Upper lobe of left lung (tissue), 6 donors: ENCODE measurements around the gene TFPI. TPM values are rescaled to one million over a fixed set of nuclear protein-coding genes. Genes with fewer than 3 reads are reported as not detected.
"Not testable (repeated sequence)": the region's sequence is repeated elsewhere in the genome, so short reads cannot be mapped to it uniquely, and the experiment has no call there.

Experiments used
- ATAC-seq, 2 donors: fragments of 200-7000 bp; cut with Tn5 transposase; one replicate each; pipeline ENCODE4 v1.9.1; 2022; ENCODE audit warnings: mild to moderate bottlenecking in 2 of 2, moderate library complexity in 2 of 2; ENCODE audit not compliant: low FRiP score in 2 of 2
- DNase-seq, 2 donors: peaks; one replicate each; pipeline ENCODE4 v3.0.0-alpha.2; 2019 to 2020
- H3K27ac ChIP-seq, 4 donors: fragments of 200-600 bp; sonication (generic); one replicate each; pipeline ENCODE4 v1.5.1; 2016 to 2019
- H3K27me3 ChIP-seq, 4 donors: fragments of 200-600 bp; sonication (generic); one replicate each; pipeline ENCODE4 v1.5.1; 2017 to 2019
- H3K36me3 ChIP-seq, 4 donors: fragments of 200-600 bp; sonication (generic); one replicate each; pipeline ENCODE4 v1.5.1; 2016 to 2019
- H3K4me1 ChIP-seq, 4 donors: fragments of 200-600 bp; sonication (generic); one replicate each; pipeline ENCODE4 v1.5.1; 2018 to 2019
- H3K4me3 ChIP-seq, 4 donors: fragments of 200-600 bp; sonication (generic); one replicate each; pipeline ENCODE4 v1.5.1; 2017 to 2019; ENCODE audit warnings: mild to moderate bottlenecking in 2 of 4, moderate library complexity in 1 of 4
- H3K9me3 ChIP-seq, 4 donors: fragments of 200-600 bp; sonication (generic); one replicate each; pipeline ENCODE4 v1.5.1; 2018 to 2019
- CTCF ChIP-seq, 6 experiments: fragments of 450-650 bp in 4 of 6; fragments of 200-600 bp in 2 of 6; sonication (generic) in 2 of 6; IDR thresholded peaks; one replicate each; pipeline ENCODE4 v1.5.1; 2016 to 2019; ENCODE audit warnings: antibody characterized with exemption in 6 of 6
- EP300 ChIP-seq, 4 donors: sonication (generic); formaldehyde crosslinking; IDR thresholded peaks; one replicate each; pipeline ENCODE4 v1.5.1; 2017; ENCODE audit warnings: antibody characterized with exemption in 4 of 4, control low read depth in 2 of 4
- POLR2A ChIP-seq, 4 donors: fragments of 450-650 bp; IDR thresholded peaks; one replicate each; pipeline ENCODE4 v1.5.1; 2016 to 2017; ENCODE audit warnings: antibody characterized with exemption in 4 of 4, mild to moderate bottlenecking in 2 of 4
- POLR2AphosphoS5 ChIP-seq, 2 donors: sonication (generic); formaldehyde crosslinking; IDR thresholded peaks; one replicate each; pipeline ENCODE4 v1.5.1; 2017; ENCODE audit warnings: antibody characterized with exemption in 2 of 2
- WGBS, 2 donors: methylation state at CpG; one replicate each; pipeline ENCODE4 v1.1.5; 2017 to 2018; 5-methylcytosine and 5-hydroxymethylcytosine counted together
- total RNA-seq, 6 donors: library from RNA; depleted of rRNA in 4 of 6; stranded (reverse); fragments of >200 nt in 4 of 6; gene quantifications; one replicate each; pipeline versions ENCODE4 v1.1.0 to v1.2.1, GENCODE V29; 2016 to 2021
- donor health status: DM: no; HTN: no; CAD: no; lungs with moderate emphysema.
- donor health status: DM: no; HTN: yes; CAD: no; lungs with severe emphysema.

Gene TFPI
- total RNA-seq, 6 donors from 2014 or later = 92.3 to 293 (median 243) TPM

- peaks cover 0 to 3% (median 0%) of the 10 kb centered on the region in 4 donors for H3K9me3 ChIP-seq
- H3K27ac ChIP-seq = no peak overlapping the region
- no peaks in the 10 kb centered on the region for H3K27me3 ChIP-seq
- ATAC-seq (no peak), DNase-seq (no peak)
- H3K36me3 ChIP-seq = no peaks in the 10 kb centered on the region
- TF ChIP-seq POLR2A (IDR thresholded peaks at IDR 0.05) (no peak), EP300 (IDR thresholded peaks at IDR 0.05) (no peak)
- H3K4me1 ChIP-seq = peaks cover 0 to 3% (median under 1%) of the 10 kb centered on the region in 4 donors
- no peak overlapping the region for H3K4me3 ChIP-seq
These were observed 15.3 kb upstream of the TFPI start for GRCh38 chr2:187569571-187569970.

- Histone ChIP-seq H3K27ac (no peak overlapping the region), H3K9me3 (peaks cover 0 to 3% (median 0%) of the 10 kb centered on the region in 4 donors), H3K4me1 (peaks cover 0 to 3% (median 0%) of the 10 kb centered on the region in 4 donors), H3K4me3 (no peak overlapping the region), H3K36me3 (no peaks in the 10 kb centered on the region), H3K27me3 (no peaks in the 10 kb centered on the region)
- DNase-seq (no peak), ATAC-seq (no peak)
- TF ChIP-seq POLR2AphosphoS5 (IDR thresholded peaks at IDR 0.05) = no peak
- no peak for TF ChIP-seq CTCF (IDR thresholded peaks at IDR 0.05)
- TF ChIP-seq POLR2A (IDR thresholded peaks at IDR 0.05) = no peak
- no peak for TF ChIP-seq EP300 (IDR thresholded peaks at IDR 0.05)
- WGBS, 2 donors = 72 to 76% methylated on average over 1 of the region's 1 CpG
These were observed 14.8 kb upstream of the TFPI start for GRCh38 chr2:187569042-187569441.

- DNase-seq (no peak), ATAC-seq (no peak)
- no peak for TF ChIP-seq POLR2A (IDR thresholded peaks at IDR 0.05)
- no peak for TF ChIP-seq EP300 (IDR thresholded peaks at IDR 0.05)
- TF ChIP-seq CTCF (IDR thresholded peaks at IDR 0.05) = no peak
- TF ChIP-seq POLR2AphosphoS5 (IDR thresholded peaks at IDR 0.05) = no peak
- H3K27me3 ChIP-seq = no peaks in the 10 kb centered on the region
- peaks cover 0 to 3% (median 0%) of the 10 kb centered on the region in 4 donors for H3K4me1 ChIP-seq
- WGBS, 2 donors = 70 to 81% methylated on average over 1 of the region's 1 CpG
- H3K27ac ChIP-seq = no peak overlapping the region
- H3K4me3 ChIP-seq = no peak overlapping the region
- no peaks in the 10 kb centered on the region for H3K36me3 ChIP-seq
- H3K9me3 ChIP-seq = no peaks in the 10 kb centered on the region
These were observed 12.9 kb upstream of the TFPI start for GRCh38 chr2:187567126-187567525.

- Histone ChIP-seq H3K4me3 (no peak overlapping the region), H3K36me3 (no peaks in the 10 kb centered on the region), H3K4me1 (peaks cover 0 to 3% (median 0%) of the 10 kb centered on the region in 4 donors), H3K9me3 (no peaks in the 10 kb centered on the region), H3K27ac (no peak overlapping the region), H3K27me3 (no peaks in the 10 kb centered on the region)
- TF ChIP-seq POLR2AphosphoS5 (IDR thresholded peaks at IDR 0.05) (no peak), EP300 (IDR thresholded peaks at IDR 0.05) (no peak), CTCF (IDR thresholded peaks at IDR 0.05) (no peak)
- 84 to 88% methylated on average over 1 of the region's 1 CpG for WGBS, 2 donors
- DNase-seq (no peak), ATAC-seq (no peak)
These were observed 12.5 kb upstream of the TFPI start for GRCh38 chr2:187566712-187567111.

GRCh38 chr2:187566266-187566665 lies 12.0 kb upstream of the TFPI start:
- H3K36me3 ChIP-seq = no peaks in the 10 kb centered on the region
- TF ChIP-seq POLR2A (IDR thresholded peaks at IDR 0.05) (no peak), CTCF (IDR thresholded peaks at IDR 0.05) (no peak), POLR2AphosphoS5 (IDR thresholded peaks at IDR 0.05) (no peak), EP300 (IDR thresholded peaks at IDR 0.05) (no peak)
- ATAC-seq (no peak), DNase-seq (no peak)
- H3K4me1 ChIP-seq = peaks cover 0 to 3% (median 0%) of the 10 kb centered on the region in 4 donors
- H3K27ac ChIP-seq = no peak overlapping the region
- no peak overlapping the region for H3K4me3 ChIP-seq
- H3K27me3 ChIP-seq = no peaks in the 10 kb centered on the region
- H3K9me3 ChIP-seq = no peaks in the 10 kb centered on the region

- H3K36me3 ChIP-seq, H3K27me3 ChIP-seq, DNase-seq, H3K27ac ChIP-seq, H3K9me3 ChIP-seq, ATAC-seq, H3K4me1 ChIP-seq, H3K4me3 ChIP-seq: not testable (repeated sequence)
- WGBS, 2 donors = 94% methylated on average over 11 of the region's 11 CpGs
These were observed 11.4 kb upstream of the TFPI start for GRCh38 chr2:187565618-187566017.

GRCh38 chr2:187556493-187556892 lies 2.3 kb upstream of the TFPI start:
- H3K27ac ChIP-seq, ATAC-seq, H3K36me3 ChIP-seq, H3K4me3 ChIP-seq, H3K27me3 ChIP-seq, H3K9me3 ChIP-seq, H3K4me1 ChIP-seq: not testable (repeated sequence)
- WGBS, 2 donors = 93 to 97% methylated on average over 3 to 16 of the region's 31 CpGs
- peak in 1 of 2 donors; percentile 69 for DNase-seq
